ENCODE measurements around the gene PRRX2.

Gene PRRX2

GRCh38 chr9:129762985-129763926 is 97.8 kb downstream of the PRRX2 start:
- no peak for DNase-seq

GRCh38 chr9:129765764-129766317 is 100.4 kb downstream of the PRRX2 start:
- no peak for DNase-seq

DNA sequence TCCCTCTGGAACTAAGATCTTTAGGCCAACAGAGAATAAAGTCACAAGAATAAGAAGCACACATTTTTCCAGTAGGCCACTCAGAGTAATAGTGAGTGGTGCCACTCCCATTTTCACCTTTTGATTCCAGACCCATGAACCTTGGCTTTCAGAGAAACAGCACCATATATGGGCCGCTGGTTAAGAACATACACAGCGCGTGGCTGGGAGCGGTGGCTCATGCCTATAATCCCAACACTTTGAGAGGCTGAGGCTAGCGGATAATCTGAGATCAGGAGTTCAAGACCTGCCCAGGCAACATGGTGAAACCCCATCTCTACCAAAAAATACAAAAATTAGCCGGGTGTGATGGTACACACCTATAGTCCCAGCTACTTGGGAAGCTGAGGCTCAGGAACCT is 103.0 kb downstream of the PRRX2 start:
- no peak for DNase-seq

DNA sequence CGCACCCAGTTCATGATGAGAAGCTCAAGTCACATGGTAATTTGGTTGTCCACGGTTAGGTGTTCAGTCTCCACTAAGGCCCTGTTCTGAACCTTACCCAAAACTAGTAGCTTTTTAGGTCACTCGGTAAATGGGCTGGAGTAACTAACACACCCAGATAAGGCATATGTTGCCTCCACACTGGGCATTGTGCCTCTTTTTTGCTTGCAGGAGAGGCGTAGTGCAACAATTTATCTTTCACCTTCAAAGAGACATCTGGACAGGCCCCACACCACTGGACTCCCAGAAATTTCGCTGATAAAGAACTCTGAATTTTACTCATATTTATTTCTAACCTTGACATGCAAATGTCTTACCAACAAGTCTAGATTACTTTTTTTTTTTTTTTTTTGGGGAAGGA is 104.2 kb downstream of the PRRX2 start:
- no peak for DNase-seq

DNA sequence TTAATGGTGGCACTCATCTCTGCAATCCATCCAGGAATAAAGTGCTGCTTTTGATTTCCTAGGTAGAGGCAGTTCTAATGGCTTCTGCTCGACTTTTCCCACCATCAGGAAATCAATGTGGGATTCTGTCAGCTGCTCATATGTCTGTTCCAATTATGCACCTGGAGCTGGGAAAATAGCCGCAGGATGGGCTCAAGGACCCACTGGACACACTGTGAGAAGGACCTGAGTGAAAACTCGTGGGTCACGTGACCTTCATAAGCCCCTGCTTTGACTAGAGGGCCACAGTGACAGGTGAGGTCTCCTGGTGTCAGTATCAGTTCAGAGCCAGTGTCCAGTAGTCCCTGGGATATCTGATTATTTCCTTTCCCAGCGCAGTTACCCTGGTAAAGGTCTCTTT is 105.3 kb downstream of the PRRX2 start:
- no peak for DNase-seq

All from NCI-H2227 treated with DMSO at 0.1 percent for 48 hours (cell line).